A549 (cell line): ENCODE results near the gene EPS8L1.

Experiments used
- CBX8 ChIP-seq: fragments of 200-600 bp; sonication (generic); IDR thresholded peaks from 2 replicates; pipeline ENCODE4 v1.6.1; 2016
- CTCF ChIP-seq: fragments of >200 bp; sonication (Bioruptor Twin); formaldehyde crosslinking; IDR thresholded peaks from 3 replicates; pipeline ENCODE4 v1.5.1; 2016
- MAX ChIP-seq: IDR thresholded peaks from 2 replicates; pipeline ENCODE4 v1.6.1; 2012
- MAZ ChIP-seq: fragments of 150-350 bp; IDR thresholded peaks from 2 replicates; pipeline ENCODE4 v1.6.1; 2014; ENCODE audit warnings: antibody characterized with exemption, low read depth, low read length, borderline replicate concordance
- SMC3 ChIP-seq: fragments of >200 bp; sonication (Bioruptor Twin); formaldehyde crosslinking; IDR thresholded peaks from 3 replicates; pipeline ENCODE4 v1.6.1; 2018; ENCODE audit warnings: inconsistent platforms

- no peak for TF ChIP-seq MAZ
- no peak for TF ChIP-seq SMC3
- no peak for TF ChIP-seq CTCF
- TF ChIP-seq CBX8: no peak
- TF ChIP-seq MAX: no peak
These were observed 11.3 kb downstream of the EPS8L1 start for GRCh38 chr19:55086730-55087541.
